K562 (cell line): ENCODE data around the gene TAC1. TPM values are rescaled to one million over a fixed set of nuclear protein-coding genes. Genes with fewer than 3 reads are reported as not detected.

Experiments used
- ATAC-seq: fragments of 200-7000 bp; cut with Tn5 transposase; 3 replicates; pipeline ENCODE4 v1.9.1; 2020; ENCODE audit warnings: moderate library complexity
- BruUV-seq: library from RNA; stranded (reverse); fragments of 400-500 nt; replicated peaks from 2 replicates; lab custom pipeline; 2021; lab: Mats Ljungman, UMichigan
- CTCF ChIA-PET: fragments of 300-600 bp; formaldehyde crosslinking; extraction: SDS; loops from one replicate; lab custom pipeline; 2021; ENCODE audit warnings: low intra/inter-chr PET ratio; lab: Yijun Ruan, JAX
- POLR2A ChIA-PET: fragments of 300-600, 350-650 bp; sonication (Branson Sonifier 250); formaldehyde crosslinking; extraction: SDS; loops from one replicate; lab custom pipeline; 2021; ENCODE audit warnings: antibody characterized with exemption, inconsistent platforms; lab: Yijun Ruan, JAX
- DNase-seq, 4 experiments: peaks; one replicate each; pipeline versions ENCODE4 v3.0.0 to v3.0.0-alpha.2; 2011 to 2018; ENCODE audit warnings: low spot score in 3 of 4, mixed read lengths in 3 of 4; ENCODE audit errors: extremely low read depth in 1 of 4
- FAIRE-seq: peaks from 2 replicates; lab custom pipeline; 2011; peaks lifted over from hg19 to GRCh38; lab: Jason Lieb, UNC
- H2AFZ ChIP-seq: 2 replicates; pipeline ENCODE4 v1.6.0; 2011; ENCODE audit warnings: low read depth, low read length, control low read depth, inconsistent platforms
- H3K27ac ChIP-seq: fragments of 200-600 bp; 3 replicates; pipeline ENCODE4 v1.8.0; 2011; ENCODE audit warnings: low read depth, mild to moderate bottlenecking, control low read depth, inconsistent platforms, low read length, moderate library complexity, mixed read lengths; ENCODE audit errors: extremely low read depth
- H3K27me3 ChIP-seq, 2 experiments: fragments of 300-600 bp in 1 of 2; 2 replicates in 1 of 2; 3 replicates in 1 of 2; pipeline versions ENCODE4 v1.6.0 to v1.8.0; 2011; ENCODE audit warnings: inconsistent platforms in 2 of 2, low read length in 2 of 2, mild to moderate bottlenecking in 1 of 2, mixed read lengths in 1 of 2, moderate library complexity in 1 of 2; ENCODE audit not compliant: control insufficient read depth in 2 of 2, insufficient read depth in 2 of 2
- H3K36me3 ChIP-seq: fragments of 300-600 bp; 3 replicates; pipeline ENCODE4 v1.8.0; 2011; ENCODE audit warnings: mild to moderate bottlenecking, low read length, inconsistent platforms; ENCODE audit not compliant: control insufficient read depth, insufficient read depth
- H3K4me1 ChIP-seq, 2 experiments: fragments of 200-600 bp in 1 of 2; replicated peaks in 1 of 2; 2 replicates in 1 of 2; 3 replicates in 1 of 2; pipeline versions ENCODE4 v1.5.1 to v1.8.0; 2011; ENCODE audit warnings: inconsistent platforms in 2 of 2, low read length in 2 of 2, mild to moderate bottlenecking in 1 of 2, mixed read lengths in 1 of 2, moderate library complexity in 1 of 2; ENCODE audit not compliant: control insufficient read depth in 2 of 2, insufficient read depth in 2 of 2
- H3K4me2 ChIP-seq: 2 replicates; pipeline ENCODE4 v1.6.1; 2011; ENCODE audit warnings: low read length, control low read depth, inconsistent platforms, mixed read lengths; ENCODE audit not compliant: insufficient read depth
- H3K4me3 ChIP-seq: fragments of 200-600 bp; sonication (generic), shearing (Covaris generic); 2 replicates; pipeline ENCODE4 v1.5.1; 2016; ENCODE audit warnings: control low read depth, inconsistent platforms
- H3K79me2 ChIP-seq: fragments of 200-600 bp; 3 replicates; pipeline ENCODE4 v1.8.0; 2011; ENCODE audit warnings: low read length, inconsistent platforms; ENCODE audit not compliant: control insufficient read depth, insufficient read depth
- H3K9ac ChIP-seq, 2 experiments: 2 replicates each; pipeline versions ENCODE4 v1.6.0 to v1.6.1; 2011; ENCODE audit warnings: low read depth in 2 of 2, low read length in 2 of 2, control low read depth in 1 of 2, inconsistent platforms in 1 of 2, mild to moderate bottlenecking in 1 of 2, mixed read lengths in 1 of 2; ENCODE audit not compliant: insufficient read depth in 1 of 2
- H3K9me1 ChIP-seq: one replicate; pipeline ENCODE4 v1.6.0; 2011; ENCODE audit warnings: inconsistent platforms, mild to moderate bottlenecking, low read length, moderate library complexity; ENCODE audit not compliant: control insufficient read depth, insufficient read depth
- H3K9me3 ChIP-seq: replicated peaks from 2 replicates; pipeline ENCODE4 v1.5.1; 2011; ENCODE audit warnings: low read depth, low read length, inconsistent platforms; ENCODE audit not compliant: control insufficient read depth, insufficient read depth
- H4K20me1 ChIP-seq: replicated peaks from 2 replicates; pipeline ENCODE4 v1.6.1; 2011; ENCODE audit warnings: low read length, inconsistent platforms, mixed read lengths; ENCODE audit not compliant: control insufficient read depth, insufficient read depth
- CEBPB ChIP-seq: fragments of 450-650 bp; IDR thresholded peaks from 2 replicates; pipeline ENCODE4 v1.6.1; 2016; ENCODE audit warnings: missing genetic modification characterization, missing compliant biosample characterization
- CEBPG ChIP-seq, 3 experiments: fragments of 200-800 bp in 1 of 3; sonication (Bioruptor generic) in 1 of 3; sonication (generic) in 1 of 3; formaldehyde crosslinking in 1 of 3; IDR thresholded peaks in 2 of 3; conservative IDR thresholded peaks in 1 of 3; 2 replicates each; pipeline versions ENCODE4 v1.6.1 to v1.8.0; 2016 to 2022; ENCODE audit warnings: missing compliant biosample characterization in 2 of 3, missing genetic modification characterization in 2 of 3, mild to moderate bottlenecking in 1 of 3, missing genetic modification reagents in 1 of 3
- ESRRB ChIP-seq: fragments of 250-450 bp; sonication (Bioruptor Pico); IDR thresholded peaks from 2 replicates; pipeline ENCODE4 v1.5.0; 2020; ENCODE audit warnings: mild to moderate bottlenecking, moderate library complexity, borderline replicate concordance
- MCM3 ChIP-seq: fragments of 450-650 bp; IDR thresholded peaks from 2 replicates; pipeline ENCODE4 v1.6.1; 2016
- MEF2A ChIP-seq: IDR thresholded peaks from 2 replicates; pipeline ENCODE4 v1.6.1; 2011; ENCODE audit warnings: low read depth, mild to moderate bottlenecking, low read length, moderate library complexity; ENCODE audit not compliant: control insufficient read depth
- NR0B1 ChIP-seq: fragments of 450-650 bp; IDR thresholded peaks from one replicate; pipeline ENCODE4 v1.6.1; 2018; ENCODE audit warnings: mild to moderate bottlenecking, moderate library complexity; ENCODE audit not compliant: partially characterized antibody
- RBM39 ChIP-seq: fragments of 200-400 bp; formaldehyde crosslinking; optimal IDR thresholded peaks from 2 replicates; pipeline ENCODE3; 2018; ENCODE audit warnings: low read depth, low read length
- SLC30A9 ChIP-seq: fragments of 250-450 bp; sonication (Bioruptor Pico); IDR thresholded peaks from 2 replicates; pipeline ENCODE4 v1.8.0; 2022; ENCODE audit warnings: mild to moderate bottlenecking, moderate library complexity
- SMAD4 ChIP-seq: fragments of 250-450 bp; sonication (Bioruptor Pico); conservative IDR thresholded peaks from 2 replicates; pipeline ENCODE4 v1.8.0; 2021; ENCODE audit warnings: inconsistent platforms, mild to moderate bottlenecking, moderate library complexity
- SMARCA5 ChIP-seq: fragments of 450-650 bp; IDR thresholded peaks from 2 replicates; pipeline ENCODE4 v1.6.1; 2016
- SREBF2 ChIP-seq: sonication (generic); formaldehyde crosslinking; IDR thresholded peaks from 2 replicates; pipeline ENCODE4 v1.4.0; 2020; ENCODE audit warnings: mild to moderate bottlenecking, missing genetic modification reagents
- STAT5A ChIP-seq: IDR thresholded peaks from 2 replicates; pipeline ENCODE4 v1.6.1; 2012; ENCODE audit warnings: low read length, inconsistent platforms, borderline replicate concordance
- TFE3 ChIP-seq: fragments of 450-650 bp; formaldehyde crosslinking; IDR thresholded peaks from 2 replicates; pipeline ENCODE4 v1.4.0; 2020; ENCODE audit warnings: mild to moderate bottlenecking, mixed read lengths
- TRIM24 ChIP-seq, 2 experiments: fragments of 450-650 bp; IDR thresholded peaks; 2 replicates each; pipeline ENCODE4 v1.6.1; 2016
- ZBTB17 ChIP-seq: fragments of 450-650 bp; formaldehyde crosslinking; IDR thresholded peaks from 2 replicates; pipeline ENCODE4 v1.4.0; 2020; ENCODE audit warnings: mild to moderate bottlenecking
- ZNF408 ChIP-seq: fragments of 250-450 bp; sonication (Bioruptor Pico); IDR thresholded peaks from 2 replicates; pipeline ENCODE4 v1.4.0; 2020; ENCODE audit warnings: low read depth, mild to moderate bottlenecking, moderate library complexity
- WGBS: fragments of 100-300 bp; shearing (Covaris generic); methylation state at CpG from one replicate; pipeline ENCODE4 v1.1.6; 2016; ENCODE audit warnings: low coverage, mixed read lengths; ENCODE audit not compliant: insufficient coverage; ENCODE audit errors: missing lambda C conversion rate; 5-methylcytosine and 5-hydroxymethylcytosine counted together
- in situ Hi-C: fragments of 300-500 bp; cut with MboI; formaldehyde crosslinking; loops from 4 replicates; pipeline ENCODE4 v1.15.0; 2018; ENCODE audit warnings: inconsistent platforms, mixed read lengths
- intact Hi-C: fragments of 100-400 bp; cut with micrococcal nuclease; formaldehyde crosslinking; loops from 2 replicates; pipeline ENCODE4 v1.14.2; 2022
- polyA plus RNA-seq, 8 experiments: library from polyadenylated mRNA; depleted of rRNA in 4 of 8; stranded (reverse) in 5 of 8; unstranded in 3 of 8; fragments of >200 nt; fragmentation: Nextera tagmentation in 2 of 8; fragmentation: Illumina TruSeq in 1 of 8; extraction: Ambion mirVana in 2 of 8; extraction: Trizol in 1 of 8; gene quantifications; 2 replicates each; pipeline versions ENCODE4 v1.2.1 to v1.2.3, GENCODE V29; 2011 to 2014; ENCODE audit warnings: inconsistent platforms in 1 of 8, missing spikeins in 1 of 8
- total RNA-seq, 7 experiments: library from RNA; depleted of rRNA in 6 of 7; stranded (reverse); fragments of >200 nt in 6 of 7; fragmentation: Illumina TruSeq in 2 of 7; extraction: Trizol in 2 of 7; gene quantifications; 2 replicates each; pipeline versions ENCODE4 v1.2.1 to v1.2.3, GENCODE V29; 2011 to 2021; ENCODE audit warnings: low replicate concordance in 1 of 7
- TF ChIP-seq, protein P1 (sequence below), 2 experiments: fragments of 450-650 bp in 1 of 2; sonication (generic) in 1 of 2; formaldehyde crosslinking in 1 of 2; IDR thresholded peaks in 1 of 2; conservative IDR thresholded peaks in 1 of 2; 2 replicates each; pipeline versions ENCODE4 v1.6.1 to v1.8.1; 2016 to 2023; ENCODE audit warnings: mild to moderate bottlenecking in 2 of 2, moderate library complexity in 2 of 2, inconsistent platforms in 1 of 2, missing genetic modification reagents in 1 of 2
- TF ChIP-seq, protein P2 (sequence below): fragments of 450-650 bp; IDR thresholded peaks from 2 replicates; pipeline ENCODE4 v1.6.1; 2016; ENCODE audit warnings: missing biosample characterization, missing genetic modification characterization

TAC1 gene
- total and polyA plus RNA-seq, 9 of the 15 experiments (the other 6 are each of a cell fraction or from before 2014, with no cell fraction given), result 0.06 to 0.12 TPM; not detected in 7

GRCh38 chr7:97757824-97758223 is 25.9 kb downstream of the TAC1 start:
- ATAC-seq, result no peak
- CTCF ChIA-PET, result no interaction called here

More at GRCh38 chr7:97757824-97758223, 25.9 kb downstream of the TAC1 start:
- Histone ChIP-seq H3K36me3 (no peaks in the 10 kb centered on the region), H2AFZ (no peak overlapping the region), H3K4me1 (no peaks in the 10 kb centered on the region), H3K79me2 (no peaks in the 10 kb centered on the region), H3K4me3 (no peak overlapping the region), H3K9me3 (no peaks in the 10 kb centered on the region), H3K27me3 (peaks cover 0 to 3% of the 10 kb centered on the region in 2 experiments; a peak in 1 of 5 replicates), H3K9me1 (no peaks in the 10 kb centered on the region), H4K20me1 (no peaks in the 10 kb centered on the region), H3K4me2 (no peak overlapping the region), H3K9ac (no peak overlapping the region), H3K27ac (no peak overlapping the region)
- no peak for DNase-seq
- FAIRE-seq, result no peak
- intact Hi-C loops (no loop called here), in situ Hi-C loops (no loop called here)
- WGBS, result 3% methylated on average over 2 of the region's 2 CpGs
- BruUV-seq, result no TSS peak
- POLR2A ChIA-PET, result interaction anchor here (1.5 kb wide), 1 partner anchor 114 kb away, joined by 3 read pairs; the partner anchor contains the start of gene ASNS
- no peak for TF ChIP-seq SMARCA5
- TF ChIP-seq, protein P1, sequence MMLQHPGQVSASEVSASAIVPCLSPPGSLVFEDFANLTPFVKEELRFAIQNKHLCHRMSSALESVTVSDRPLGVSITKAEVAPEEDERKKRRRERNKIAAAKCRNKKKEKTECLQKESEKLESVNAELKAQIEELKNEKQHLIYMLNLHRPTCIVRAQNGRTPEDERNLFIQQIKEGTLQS (IDR thresholded peaks at IDR 0.05), result peak; percentile 82
- TF ChIP-seq, protein P1 (CRISPR knock-in tag; conservative IDR thresholded peaks at IDR 0.05), result no peak
- TF ChIP-seq SMAD4 (CRISPR knock-in tag), result no peak
- no peak for TF ChIP-seq TFE3 (CRISPR knock-in tag)
- TF ChIP-seq TRIM24 (IDR thresholded peaks at IDR 0.05), result peak; percentile 38 to 77; a peak in 2 of 4 replicates
- TF ChIP-seq ZBTB17 (CRISPR knock-in tag), result no peak
- TF ChIP-seq ZNF408 (CRISPR knock-in tag), result no peak
- TF ChIP-seq, protein P2, sequence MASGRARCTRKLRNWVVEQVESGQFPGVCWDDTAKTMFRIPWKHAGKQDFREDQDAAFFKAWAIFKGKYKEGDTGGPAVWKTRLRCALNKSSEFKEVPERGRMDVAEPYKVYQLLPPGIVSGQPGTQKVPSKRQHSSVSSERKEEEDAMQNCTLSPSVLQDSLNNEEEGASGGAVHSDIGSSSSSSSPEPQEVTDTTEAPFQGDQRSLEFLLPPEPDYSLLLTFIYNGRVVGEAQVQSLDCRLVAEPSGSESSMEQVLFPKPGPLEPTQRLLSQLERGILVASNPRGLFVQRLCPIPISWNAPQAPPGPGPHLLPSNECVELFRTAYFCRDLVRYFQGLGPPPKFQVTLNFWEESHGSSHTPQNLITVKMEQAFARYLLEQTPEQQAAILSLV (tag), result peak; percentile 53; the same call in 1 of the 2 replicates
- no peak for TF ChIP-seq RBM39
- TF ChIP-seq SREBF2, result no peak
- TF ChIP-seq ESRRB (CRISPR knock-in tag), result no peak
- TF ChIP-seq STAT5A, result no peak
- no peak for TF ChIP-seq SLC30A9
- no peak for TF ChIP-seq MCM3
- no peak for TF ChIP-seq CEBPG (CRISPR knock-in tag; IDR thresholded peaks at IDR 0.05)
- peak; percentile 50 to 82; a peak in 3 of 4 replicates for TF ChIP-seq CEBPG (tag; conservative IDR thresholded peaks at IDR 0.05 in 1 of 2, IDR thresholded peaks at IDR 0.05 in 1 of 2)
- TF ChIP-seq CEBPB (tag), result peak; percentile 35; the same call in 1 of the 2 replicates
- TF ChIP-seq NR0B1, result no peak
- no peak for TF ChIP-seq MEF2A
